Liver (tissue), 9 donors: ENCODE results near the gene PRKD1. TPM values are rescaled to one million over a fixed set of nuclear protein-coding genes. Genes with fewer than 3 reads are reported as not detected.

Experiments used
- DNase-seq: peaks from one replicate; pipeline ENCODE4 v3.0.0-alpha.2; 2017; ENCODE audit warnings: low spot score
- H3K27ac ChIP-seq, 2 donors: one replicate each; pipeline ENCODE4 v1.7.0; 2013; ENCODE audit warnings: inconsistent platforms in 2 of 2, low read length in 2 of 2, control low read depth in 1 of 2, low read depth in 1 of 2, mild to moderate bottlenecking in 1 of 2
- H3K27me3 ChIP-seq, 4 donors: one replicate each; pipeline versions ENCODE4 v1.6.1 to v1.7.0; 2013; ENCODE audit warnings: low read length in 3 of 4, inconsistent platforms in 1 of 4, mild to moderate bottlenecking in 1 of 4, moderate library complexity in 1 of 4; ENCODE audit not compliant: control insufficient read depth in 4 of 4, insufficient read depth in 4 of 4
- H3K36me3 ChIP-seq, 4 donors: one replicate each; pipeline versions ENCODE4 v1.6.1 to v1.7.0; 2013; ENCODE audit warnings: low read length in 3 of 4, mild to moderate bottlenecking in 3 of 4, low read depth in 1 of 4, moderate library complexity in 1 of 4; ENCODE audit not compliant: control insufficient read depth in 4 of 4, insufficient read depth in 3 of 4
- H3K4me1 ChIP-seq, 4 donors: one replicate each; pipeline versions ENCODE4 v1.6.1 to v1.7.0; 2013; ENCODE audit warnings: low read length in 3 of 4, mild to moderate bottlenecking in 3 of 4, moderate library complexity in 1 of 4; ENCODE audit not compliant: control insufficient read depth in 4 of 4, insufficient read depth in 4 of 4
- H3K4me3 ChIP-seq, 3 donors: one replicate each; pipeline versions ENCODE4 v1.6.1 to v1.7.0; 2013; ENCODE audit warnings: low read length in 3 of 3, control low read depth in 1 of 3, low read depth in 1 of 3, mild to moderate bottlenecking in 1 of 3
- H3K9ac ChIP-seq, 2 donors: one replicate each; pipeline ENCODE4 v1.7.0; 2013; ENCODE audit warnings: low read length in 2 of 2, mild to moderate bottlenecking in 2 of 2, moderate library complexity in 2 of 2, control low read depth in 1 of 2, low read depth in 1 of 2
- H3K9me3 ChIP-seq, 4 donors: one replicate each; pipeline versions ENCODE4 v1.6.1 to v1.7.0; 2013; ENCODE audit warnings: low read length in 3 of 4; ENCODE audit not compliant: control insufficient read depth in 4 of 4
- CTCF ChIP-seq: fragments of 150-350 bp; IDR thresholded peaks from 2 replicates; pipeline ENCODE4 v1.5.1; 2017; ENCODE audit warnings: improper control_type of control experiment, low read depth, low read length; ENCODE audit not compliant: missing input control
- EGR1 ChIP-seq, 2 donors: IDR thresholded peaks; 2 replicates each; pipeline ENCODE4 v1.6.1; 2016 to 2018; ENCODE audit warnings: antibody characterized with exemption in 2 of 2, low read depth in 2 of 2
- FOXA1 ChIP-seq: IDR thresholded peaks from 2 replicates; pipeline ENCODE4 v1.6.1; 2016; ENCODE audit warnings: antibody characterized with exemption
- FOXA2 ChIP-seq: IDR thresholded peaks from 2 replicates; pipeline ENCODE4 v1.6.1; 2016; ENCODE audit warnings: antibody characterized with exemption
- GABPA ChIP-seq, 2 donors: IDR thresholded peaks in 1 of 2; conservative IDR thresholded peaks in 1 of 2; 2 replicates each; pipeline ENCODE4 v1.6.1; 2016; ENCODE audit warnings: antibody characterized with exemption in 2 of 2, mild to moderate bottlenecking in 1 of 2, moderate library complexity in 1 of 2
- HNF4A ChIP-seq, 2 donors: conservative IDR thresholded peaks; 2 replicates each; pipeline ENCODE4 v1.6.1; 2016; ENCODE audit warnings: antibody characterized with exemption in 2 of 2, mild to moderate bottlenecking in 2 of 2
- HNF4G ChIP-seq: IDR thresholded peaks from 2 replicates; pipeline ENCODE4 v1.6.1; 2016; ENCODE audit warnings: antibody characterized with exemption
- JUND ChIP-seq, 2 donors: IDR thresholded peaks; 2 replicates each; pipeline ENCODE4 v1.6.1; 2016; ENCODE audit warnings: antibody characterized with exemption in 2 of 2
- MAX ChIP-seq: IDR thresholded peaks from 2 replicates; pipeline ENCODE4 v1.6.1; 2016; ENCODE audit warnings: antibody characterized with exemption
- NR2F2 ChIP-seq: IDR thresholded peaks from 2 replicates; pipeline ENCODE4 v1.6.1; 2016; ENCODE audit warnings: antibody characterized with exemption
- RAD21 ChIP-seq, 2 donors: IDR thresholded peaks; 2 replicates each; pipeline ENCODE4 v1.6.1; 2016; ENCODE audit warnings: antibody characterized with exemption in 2 of 2, mild to moderate bottlenecking in 2 of 2
- RXRA ChIP-seq, 2 donors: IDR thresholded peaks; 2 replicates each; pipeline ENCODE4 v1.6.1; 2017 to 2018; ENCODE audit warnings: antibody characterized with exemption in 2 of 2, mild to moderate bottlenecking in 1 of 2
- SP1 ChIP-seq: IDR thresholded peaks from 2 replicates; pipeline ENCODE4 v1.6.1; 2018; ENCODE audit warnings: antibody characterized with exemption, mild to moderate bottlenecking
- YY1 ChIP-seq: IDR thresholded peaks from 2 replicates; pipeline ENCODE4 v1.6.1; 2016; ENCODE audit warnings: antibody characterized with exemption, mild to moderate bottlenecking
- WGBS: extraction: QIAGEN DNeasy Blood & Tissue Kit; methylation state at CpG from one replicate; pipeline ENCODE4 v1.1.7; 2013; 5-methylcytosine and 5-hydroxymethylcytosine counted together
- polyA plus RNA-seq, 2 donors: library from polyadenylated mRNA; stranded (reverse) in 1 of 2; unstranded in 1 of 2; fragments of 200-250 nt in 1 of 2; fragments of >200 nt in 1 of 2; fragmentation: Nextera tagmentation in 1 of 2; extraction: Ambion mirVana in 1 of 2; gene quantifications; one replicate each; pipeline versions ENCODE4 v1.2.1 to v1.2.3, GENCODE V29; 2013 to 2015
- total RNA-seq, 2 donors: library from RNA; depleted of rRNA; stranded (reverse); fragments of >200 nt; gene quantifications; one replicate each; pipeline ENCODE4 v1.2.3, GENCODE V29; 2014
- TF ChIP-seq, protein P1 (sequence below): IDR thresholded peaks from 2 replicates; pipeline ENCODE4 v1.6.1; 2016; ENCODE audit warnings: antibody characterized with exemption
- TF ChIP-seq, protein P2 (sequence below): IDR thresholded peaks from 2 replicates; pipeline ENCODE4 v1.6.1; 2016; ENCODE audit warnings: antibody characterized with exemption, mild to moderate bottlenecking
- TF ChIP-seq, protein P3 (sequence below): IDR thresholded peaks from 2 replicates; pipeline ENCODE4 v1.6.1; 2016; ENCODE audit warnings: antibody characterized with exemption
- donor health status: healthy.
- donor health status: healthy.
- donor health status: healthy.
- donor health status: healthy.
- donor health status: healthy.

The PRKD1 gene
- total and polyA plus RNA-seq, 4 donors = 0.85 to 5.0 (median 0.99) TPM

- Histone ChIP-seq H3K27ac (no peak overlapping the region), H3K27me3 (no peaks in the 10 kb centered on the region), H3K9me3 (no peaks in the 10 kb centered on the region), H3K4me3 (no peak overlapping the region), H3K4me1 (peaks cover 0 to 4% (median 2%) of the 10 kb centered on the region in 4 donors), H3K36me3 (no peaks in the 10 kb centered on the region), H3K9ac (no peak overlapping the region)
- no peak for DNase-seq
- no peak for TF ChIP-seq RXRA (IDR thresholded peaks at IDR 0.05)
- TF ChIP-seq RAD21 (IDR thresholded peaks at IDR 0.05) = peak; percentile 14 to 30
- peak in 1 of 2 donors; percentile 6 for TF ChIP-seq HNF4A (conservative IDR thresholded peaks at IDR 0.05)
- peak; percentile 64 for TF ChIP-seq FOXA2
- TF ChIP-seq, protein P1, sequence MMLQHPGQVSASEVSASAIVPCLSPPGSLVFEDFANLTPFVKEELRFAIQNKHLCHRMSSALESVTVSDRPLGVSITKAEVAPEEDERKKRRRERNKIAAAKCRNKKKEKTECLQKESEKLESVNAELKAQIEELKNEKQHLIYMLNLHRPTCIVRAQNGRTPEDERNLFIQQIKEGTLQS = no peak
- no peak for TF ChIP-seq MAX
- peak; percentile 17 for TF ChIP-seq FOXA1
- TF ChIP-seq, protein P2, sequence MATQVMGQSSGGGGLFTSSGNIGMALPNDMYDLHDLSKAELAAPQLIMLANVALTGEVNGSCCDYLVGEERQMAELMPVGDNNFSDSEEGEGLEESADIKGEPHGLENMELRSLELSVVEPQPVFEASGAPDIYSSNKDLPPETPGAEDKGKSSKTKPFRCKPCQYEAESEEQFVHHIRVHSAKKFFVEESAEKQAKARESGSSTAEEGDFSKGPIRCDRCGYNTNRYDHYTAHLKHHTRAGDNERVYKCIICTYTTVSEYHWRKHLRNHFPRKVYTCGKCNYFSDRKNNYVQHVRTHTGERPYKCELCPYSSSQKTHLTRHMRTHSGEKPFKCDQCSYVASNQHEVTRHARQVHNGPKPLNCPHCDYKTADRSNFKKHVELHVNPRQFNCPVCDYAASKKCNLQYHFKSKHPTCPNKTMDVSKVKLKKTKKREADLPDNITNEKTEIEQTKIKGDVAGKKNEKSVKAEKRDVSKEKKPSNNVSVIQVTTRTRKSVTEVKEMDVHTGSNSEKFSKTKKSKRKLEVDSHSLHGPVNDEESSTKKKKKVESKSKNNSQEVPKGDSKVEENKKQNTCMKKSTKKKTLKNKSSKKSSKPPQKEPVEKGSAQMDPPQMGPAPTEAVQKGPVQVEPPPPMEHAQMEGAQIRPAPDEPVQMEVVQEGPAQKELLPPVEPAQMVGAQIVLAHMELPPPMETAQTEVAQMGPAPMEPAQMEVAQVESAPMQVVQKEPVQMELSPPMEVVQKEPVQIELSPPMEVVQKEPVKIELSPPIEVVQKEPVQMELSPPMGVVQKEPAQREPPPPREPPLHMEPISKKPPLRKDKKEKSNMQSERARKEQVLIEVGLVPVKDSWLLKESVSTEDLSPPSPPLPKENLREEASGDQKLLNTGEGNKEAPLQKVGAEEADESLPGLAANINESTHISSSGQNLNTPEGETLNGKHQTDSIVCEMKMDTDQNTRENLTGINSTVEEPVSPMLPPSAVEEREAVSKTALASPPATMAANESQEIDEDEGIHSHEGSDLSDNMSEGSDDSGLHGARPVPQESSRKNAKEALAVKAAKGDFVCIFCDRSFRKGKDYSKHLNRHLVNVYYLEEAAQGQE = no peak
- WGBS = 11% methylated on average over 2 of the region's 2 CpGs
These were observed 290.2 kb downstream of the PRKD1 start for GRCh38 chr14:29637411-29637810.

DNA sequence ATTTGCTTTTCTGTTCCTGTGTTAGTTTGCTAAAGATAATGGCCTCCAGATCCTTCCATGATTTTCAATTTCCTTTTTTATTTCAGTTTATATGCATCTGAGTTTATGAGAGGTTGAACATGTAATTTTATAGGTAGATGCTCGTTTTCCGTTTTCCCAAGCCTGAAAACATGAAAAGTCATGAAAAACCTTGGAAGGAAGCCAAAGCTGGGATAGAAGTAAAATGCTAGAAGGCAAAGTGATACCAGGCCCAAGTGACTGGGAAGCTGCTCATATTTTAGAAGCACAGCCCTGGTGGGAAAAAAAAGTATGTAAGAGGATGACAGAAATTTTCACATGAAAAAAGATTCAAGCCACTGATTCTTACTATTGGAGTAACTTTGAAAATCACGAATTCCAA, 290.8 kb downstream of the PRKD1 start:
- no peak overlapping the region for H3K27ac ChIP-seq
- TF ChIP-seq, protein P3, sequence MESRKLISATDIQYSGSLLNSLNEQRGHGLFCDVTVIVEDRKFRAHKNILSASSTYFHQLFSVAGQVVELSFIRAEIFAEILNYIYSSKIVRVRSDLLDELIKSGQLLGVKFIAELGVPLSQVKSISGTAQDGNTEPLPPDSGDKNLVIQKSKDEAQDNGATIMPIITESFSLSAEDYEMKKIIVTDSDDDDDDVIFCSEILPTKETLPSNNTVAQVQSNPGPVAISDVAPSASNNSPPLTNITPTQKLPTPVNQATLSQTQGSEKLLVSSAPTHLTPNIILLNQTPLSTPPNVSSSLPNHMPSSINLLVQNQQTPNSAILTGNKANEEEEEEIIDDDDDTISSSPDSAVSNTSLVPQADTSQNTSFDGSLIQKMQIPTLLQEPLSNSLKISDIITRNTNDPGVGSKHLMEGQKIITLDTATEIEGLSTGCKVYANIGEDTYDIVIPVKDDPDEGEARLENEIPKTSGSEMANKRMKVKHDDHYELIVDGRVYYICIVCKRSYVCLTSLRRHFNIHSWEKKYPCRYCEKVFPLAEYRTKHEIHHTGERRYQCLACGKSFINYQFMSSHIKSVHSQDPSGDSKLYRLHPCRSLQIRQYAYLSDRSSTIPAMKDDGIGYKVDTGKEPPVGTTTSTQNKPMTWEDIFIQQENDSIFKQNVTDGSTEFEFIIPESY = no peak
- TF ChIP-seq NR2F2 (no peak), YY1 (no peak), HNF4G (no peak), JUND (IDR thresholded peaks at IDR 0.05) (no peak), SP1 (no peak), EGR1 (IDR thresholded peaks at IDR 0.05; ENCODE audit: low read depth in 2 of 2) (no peak), CTCF (no peak), FOXA2 (no peak), FOXA1 (no peak), RXRA (IDR thresholded peaks at IDR 0.05) (no peak), GABPA (IDR thresholded peaks at IDR 0.05 in 1 of 2, conservative IDR thresholded peaks at IDR 0.05 in 1 of 2) (no peak)
- TF ChIP-seq, protein P2 = no peak
- whole genome bisulfite sequencing = 76% methylated on average over 3 of the region's 3 CpGs

More for the DNA sequence above, 290.8 kb downstream of the PRKD1 start:
- Histone ChIP-seq H3K9me3 (no peaks in the 10 kb centered on the region), H3K4me3 (no peak overlapping the region), H3K27me3 (no peaks in the 10 kb centered on the region), H3K36me3 (no peaks in the 10 kb centered on the region), H3K9ac (no peak overlapping the region), H3K4me1 (peaks cover 0 to 4% (median 2%) of the 10 kb centered on the region in 4 donors)
- DNase-seq = no peak
